Neural cell (in vitro differentiated cells): Measurements from ENCODE around the gene ZNF655. TPM values are rescaled to one million over a fixed set of nuclear protein-coding genes. Genes with fewer than 3 reads are reported as not detected.

Source experiments
- H2AFZ ChIP-seq: fragments of 200-600, 300-800 bp; sonication (generic), shearing (Covaris generic); 2 replicates; pipeline ENCODE4 v1.6.0; 2014; ENCODE audit warnings: low read depth, mild to moderate bottlenecking, antibody characterized with exemption, low read length, moderate library complexity
- H3F3A ChIP-seq: fragments of 200-600 bp; shearing (Covaris generic); 2 replicates; pipeline ENCODE4 v1.6.1; 2016; ENCODE audit warnings: mild to moderate bottlenecking, moderate library complexity, mixed read lengths, antibody characterized with exemption, low read length; ENCODE audit not compliant: insufficient read depth, poor library complexity, severe bottlenecking
- H3K27ac ChIP-seq: fragments of 200-600, 300-800 bp; sonication (generic), shearing (Covaris generic); 2 replicates; pipeline ENCODE4 v1.5.1; 2014; ENCODE audit warnings: mild to moderate bottlenecking, low read length, moderate library complexity
- H3K27me3 ChIP-seq: fragments of 300-800, 200-600 bp; sonication (generic), shearing (Covaris generic); 2 replicates; pipeline ENCODE4 v1.6.0; 2014; ENCODE audit warnings: mild to moderate bottlenecking, low read depth, low read length, moderate library complexity; ENCODE audit not compliant: insufficient read depth
- H3K36me3 ChIP-seq: fragments of 300-800, 200-600 bp; sonication (generic), shearing (Covaris generic); 2 replicates; pipeline ENCODE4 v1.5.1; 2014; ENCODE audit warnings: mild to moderate bottlenecking, antibody characterized with exemption, low read length, moderate library complexity; ENCODE audit not compliant: insufficient read depth
- H3K4me2 ChIP-seq: fragments of 300-800, 200-600 bp; sonication (generic), shearing (Covaris generic); 2 replicates; pipeline ENCODE4 v1.6.0; 2014; ENCODE audit warnings: mild to moderate bottlenecking, low read length
- H3K4me3 ChIP-seq: fragments of 300-800, 200-600 bp; sonication (generic), shearing (Covaris generic); 2 replicates; pipeline ENCODE4 v1.5.1; 2014; ENCODE audit warnings: mild to moderate bottlenecking, low read length, moderate library complexity
- H3K79me2 ChIP-seq: fragments of 200-600 bp; shearing (Covaris generic); replicated peaks from 2 replicates; pipeline ENCODE4 v1.6.0; 2014; ENCODE audit warnings: mild to moderate bottlenecking, low read length, moderate library complexity; ENCODE audit not compliant: insufficient read depth
- H3K9ac ChIP-seq: fragments of 300-800, 200-600 bp; sonication (generic), shearing (Covaris generic); 2 replicates; pipeline ENCODE4 v1.6.1; 2016; ENCODE audit warnings: mild to moderate bottlenecking, low read length, mixed read lengths
- H3K9me2 ChIP-seq: fragments of 200-600 bp; shearing (Covaris generic); 2 replicates; pipeline ENCODE4 v1.6.1; 2016; ENCODE audit warnings: mild to moderate bottlenecking, low read length, mixed read lengths; ENCODE audit not compliant: insufficient read depth
- H3K9me3 ChIP-seq: fragments of 200-600, 300-800 bp; sonication (generic), shearing (Covaris generic); 2 replicates; pipeline ENCODE4 v1.6.1; 2016; ENCODE audit warnings: mild to moderate bottlenecking, mixed run types, low read length, moderate library complexity, mixed read lengths
- H4K20me1 ChIP-seq: fragments of 200-600 bp; shearing (Covaris generic); 2 replicates; pipeline ENCODE4 v1.6.1; 2016; ENCODE audit warnings: mild to moderate bottlenecking, mixed run types; ENCODE audit not compliant: insufficient read depth
- EP300 ChIP-seq: fragments of 450-650 bp; conservative IDR thresholded peaks from 2 replicates; pipeline ENCODE4 v1.6.1; 2014; ENCODE audit warnings: antibody characterized with exemption, mild to moderate bottlenecking, moderate library complexity; ENCODE audit not compliant: poor library complexity, severe bottlenecking
- EZH2 ChIP-seq: fragments of 200-600, 300-800 bp; shearing (Covaris generic), sonication (generic); IDR thresholded peaks from 2 replicates; pipeline ENCODE4 v1.6.1; 2014; ENCODE audit warnings: antibody characterized with exemption, low read length, borderline replicate concordance, mild to moderate bottlenecking; ENCODE audit not compliant: insufficient read depth, poor library complexity, severe bottlenecking
- MXI1 ChIP-seq: fragments of 450-650 bp; conservative IDR thresholded peaks from 2 replicates; pipeline ENCODE4 v1.6.1; 2014; ENCODE audit warnings: antibody characterized with exemption, mild to moderate bottlenecking; ENCODE audit not compliant: poor library complexity, severe bottlenecking
- POLR2AphosphoS5 ChIP-seq: IDR thresholded peaks from 2 replicates; pipeline ENCODE4 v1.6.1; 2012
- RAD21 ChIP-seq: fragments of 450-650 bp; conservative IDR thresholded peaks from 2 replicates; pipeline ENCODE4 v1.6.1; 2014; ENCODE audit warnings: antibody characterized with exemption, mild to moderate bottlenecking, moderate library complexity
- SMC3 ChIP-seq: fragments of 450-650 bp; conservative IDR thresholded peaks from 2 replicates; pipeline ENCODE4 v1.6.1; 2014; ENCODE audit warnings: antibody characterized with exemption, mild to moderate bottlenecking, moderate library complexity; ENCODE audit not compliant: poor library complexity
- TAF1 ChIP-seq: IDR thresholded peaks from 2 replicates; pipeline ENCODE4 v1.6.1; 2012; ENCODE audit warnings: low read depth
- polyA plus RNA-seq: library from polyadenylated mRNA; depleted of rRNA; stranded (reverse); fragments of >200 nt; gene quantifications from 2 replicates; pipeline ENCODE4 v1.2.3, GENCODE V29; 2014
- TF ChIP-seq, protein P1 (sequence below): IDR thresholded peaks from 2 replicates; pipeline ENCODE4 v1.6.1; 2012; ENCODE audit warnings: borderline replicate concordance
- TF ChIP-seq, protein P2 (sequence below): fragments of 450-650 bp; IDR thresholded peaks from 2 replicates; pipeline ENCODE4 v1.5.1; 2014; ENCODE audit warnings: antibody characterized with exemption, mild to moderate bottlenecking, moderate library complexity; ENCODE audit not compliant: poor library complexity, severe bottlenecking

Gene ZNF655
- polyA plus RNA-seq, 1 donor from 2014 or later: 89.0 TPM

DNA sequence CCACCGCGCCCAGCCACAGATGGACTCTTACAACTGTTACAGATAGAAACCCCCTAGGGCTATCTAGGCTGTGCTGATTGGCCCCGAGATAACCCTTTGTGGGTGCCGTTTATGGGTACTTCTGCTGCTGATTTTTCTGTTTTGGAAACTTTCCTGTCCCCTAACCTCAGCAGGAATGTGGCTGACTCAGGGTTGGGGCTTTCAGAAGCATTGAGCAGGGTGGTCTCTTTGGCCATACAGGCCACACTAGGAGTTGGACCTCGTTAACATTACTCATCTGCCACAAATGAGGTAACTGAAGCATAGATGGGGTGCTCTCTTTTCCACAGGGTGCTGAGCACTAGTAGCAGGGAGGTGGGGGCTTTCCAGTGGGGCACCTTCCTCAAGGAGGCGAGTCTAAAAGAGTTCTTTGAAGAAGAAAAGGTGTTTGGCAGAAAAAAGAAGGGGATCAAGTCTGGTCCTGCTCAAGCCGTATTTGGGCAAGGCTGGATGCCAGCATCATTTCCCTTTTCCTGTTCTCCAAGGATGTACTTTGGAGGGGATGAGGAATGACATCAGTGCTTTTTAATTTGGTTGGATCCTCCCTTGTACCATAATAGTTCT, 64.8 kb downstream of the ZNF655 start:
- Histone ChIP-seq H3K4me3 (no peak overlapping the region), H2AFZ (no peak overlapping the region), H4K20me1 (no peaks in the 10 kb centered on the region), H3K79me2 (peaks cover 2% of the 10 kb centered on the region), H3K27me3 (no peaks in the 10 kb centered on the region), H3K27ac (no peak overlapping the region), H3K4me2 (no peak overlapping the region), H3K9ac (no peak overlapping the region), H3K9me2 (no peaks in the 10 kb centered on the region), H3F3A (no peaks in the 10 kb centered on the region), H3K36me3 (peaks cover 10% of the 10 kb centered on the region), H3K9me3 (no peaks in the 10 kb centered on the region)
- TF ChIP-seq EZH2 (no peak), POLR2AphosphoS5 (no peak), MXI1 (no peak), TAF1 (no peak), EP300 (no peak), RAD21 (no peak), SMC3 (no peak)
- TF ChIP-seq, protein P1, sequence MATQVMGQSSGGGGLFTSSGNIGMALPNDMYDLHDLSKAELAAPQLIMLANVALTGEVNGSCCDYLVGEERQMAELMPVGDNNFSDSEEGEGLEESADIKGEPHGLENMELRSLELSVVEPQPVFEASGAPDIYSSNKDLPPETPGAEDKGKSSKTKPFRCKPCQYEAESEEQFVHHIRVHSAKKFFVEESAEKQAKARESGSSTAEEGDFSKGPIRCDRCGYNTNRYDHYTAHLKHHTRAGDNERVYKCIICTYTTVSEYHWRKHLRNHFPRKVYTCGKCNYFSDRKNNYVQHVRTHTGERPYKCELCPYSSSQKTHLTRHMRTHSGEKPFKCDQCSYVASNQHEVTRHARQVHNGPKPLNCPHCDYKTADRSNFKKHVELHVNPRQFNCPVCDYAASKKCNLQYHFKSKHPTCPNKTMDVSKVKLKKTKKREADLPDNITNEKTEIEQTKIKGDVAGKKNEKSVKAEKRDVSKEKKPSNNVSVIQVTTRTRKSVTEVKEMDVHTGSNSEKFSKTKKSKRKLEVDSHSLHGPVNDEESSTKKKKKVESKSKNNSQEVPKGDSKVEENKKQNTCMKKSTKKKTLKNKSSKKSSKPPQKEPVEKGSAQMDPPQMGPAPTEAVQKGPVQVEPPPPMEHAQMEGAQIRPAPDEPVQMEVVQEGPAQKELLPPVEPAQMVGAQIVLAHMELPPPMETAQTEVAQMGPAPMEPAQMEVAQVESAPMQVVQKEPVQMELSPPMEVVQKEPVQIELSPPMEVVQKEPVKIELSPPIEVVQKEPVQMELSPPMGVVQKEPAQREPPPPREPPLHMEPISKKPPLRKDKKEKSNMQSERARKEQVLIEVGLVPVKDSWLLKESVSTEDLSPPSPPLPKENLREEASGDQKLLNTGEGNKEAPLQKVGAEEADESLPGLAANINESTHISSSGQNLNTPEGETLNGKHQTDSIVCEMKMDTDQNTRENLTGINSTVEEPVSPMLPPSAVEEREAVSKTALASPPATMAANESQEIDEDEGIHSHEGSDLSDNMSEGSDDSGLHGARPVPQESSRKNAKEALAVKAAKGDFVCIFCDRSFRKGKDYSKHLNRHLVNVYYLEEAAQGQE: no peak
- TF ChIP-seq, protein P2, sequence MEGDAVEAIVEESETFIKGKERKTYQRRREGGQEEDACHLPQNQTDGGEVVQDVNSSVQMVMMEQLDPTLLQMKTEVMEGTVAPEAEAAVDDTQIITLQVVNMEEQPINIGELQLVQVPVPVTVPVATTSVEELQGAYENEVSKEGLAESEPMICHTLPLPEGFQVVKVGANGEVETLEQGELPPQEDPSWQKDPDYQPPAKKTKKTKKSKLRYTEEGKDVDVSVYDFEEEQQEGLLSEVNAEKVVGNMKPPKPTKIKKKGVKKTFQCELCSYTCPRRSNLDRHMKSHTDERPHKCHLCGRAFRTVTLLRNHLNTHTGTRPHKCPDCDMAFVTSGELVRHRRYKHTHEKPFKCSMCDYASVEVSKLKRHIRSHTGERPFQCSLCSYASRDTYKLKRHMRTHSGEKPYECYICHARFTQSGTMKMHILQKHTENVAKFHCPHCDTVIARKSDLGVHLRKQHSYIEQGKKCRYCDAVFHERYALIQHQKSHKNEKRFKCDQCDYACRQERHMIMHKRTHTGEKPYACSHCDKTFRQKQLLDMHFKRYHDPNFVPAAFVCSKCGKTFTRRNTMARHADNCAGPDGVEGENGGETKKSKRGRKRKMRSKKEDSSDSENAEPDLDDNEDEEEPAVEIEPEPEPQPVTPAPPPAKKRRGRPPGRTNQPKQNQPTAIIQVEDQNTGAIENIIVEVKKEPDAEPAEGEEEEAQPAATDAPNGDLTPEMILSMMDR: no peak

DNA sequence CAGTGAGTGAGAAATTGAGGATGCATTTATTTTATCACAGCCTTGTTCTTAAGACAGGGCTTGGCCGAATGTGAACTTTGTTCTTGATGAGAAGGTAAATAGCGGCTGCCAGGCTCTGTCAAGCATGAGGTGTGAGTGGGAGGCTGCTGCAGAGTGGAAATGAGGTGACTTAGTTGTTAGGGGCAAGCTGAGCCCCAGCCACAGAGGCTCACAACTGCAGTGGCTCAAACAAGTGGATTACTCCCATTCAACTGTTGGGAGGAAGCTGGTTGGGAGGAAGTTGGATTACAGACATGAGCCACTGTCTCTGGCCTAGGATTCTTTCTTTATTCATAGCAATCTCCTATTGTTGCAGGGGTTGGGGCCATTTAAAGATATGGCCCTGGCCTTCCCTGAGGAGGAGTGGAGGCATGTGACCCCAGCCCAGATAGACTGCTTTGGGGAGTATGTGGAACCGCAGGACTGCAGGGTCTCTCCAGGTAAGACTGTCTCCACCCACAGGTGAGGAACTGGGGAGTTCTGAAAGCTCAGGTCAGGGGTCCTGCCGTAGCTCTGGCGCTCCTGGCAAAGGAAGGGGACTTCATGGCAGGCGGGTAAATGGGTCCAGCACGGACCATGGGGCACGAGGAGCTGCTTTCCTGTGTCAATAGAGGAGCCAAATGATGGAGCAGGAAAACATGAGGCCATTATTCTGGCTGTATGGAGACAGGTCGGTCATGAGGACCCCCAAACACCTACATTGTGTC, 65.4 kb downstream of the ZNF655 start:
- Histone ChIP-seq H3K36me3 (peaks cover 10% of the 10 kb centered on the region), H2AFZ (no peak overlapping the region), H3K27me3 (no peaks in the 10 kb centered on the region), H3K4me3 (no peak overlapping the region), H4K20me1 (no peaks in the 10 kb centered on the region), H3K9me3 (no peaks in the 10 kb centered on the region), H3K9ac (no peak overlapping the region), H3K9me2 (no peaks in the 10 kb centered on the region), H3K4me2 (no peak overlapping the region), H3K79me2 (no peaks in the 10 kb centered on the region), H3K27ac (no peak overlapping the region), H3F3A (no peaks in the 10 kb centered on the region)
- no peak for TF ChIP-seq EZH2
- no peak for TF ChIP-seq RAD21
- no peak for TF ChIP-seq TAF1
- TF ChIP-seq POLR2AphosphoS5: no peak
- no peak for TF ChIP-seq SMC3
- no peak for TF ChIP-seq MXI1
- no peak for TF ChIP-seq EP300
- TF ChIP-seq, protein P2: no peak
- TF ChIP-seq, protein P1: no peak
